Neural cell (in vitro differentiated cells): ENCODE data around the gene CDYL. TPM values are rescaled to one million over a fixed set of nuclear protein-coding genes. Genes with fewer than 3 reads are reported as not detected.
"Not testable (repeated sequence)": the region's sequence is repeated elsewhere in the genome, so short reads cannot be mapped to it uniquely, and the experiment has no call there.

Experiments used
- H2AFZ ChIP-seq: fragments of 200-600, 300-800 bp; sonication (generic), shearing (Covaris generic); 2 replicates; pipeline ENCODE4 v1.6.0; 2014; ENCODE audit warnings: low read depth, mild to moderate bottlenecking, antibody characterized with exemption, low read length, moderate library complexity
- H3F3A ChIP-seq: fragments of 200-600 bp; shearing (Covaris generic); 2 replicates; pipeline ENCODE4 v1.6.1; 2016; ENCODE audit warnings: mild to moderate bottlenecking, moderate library complexity, mixed read lengths, antibody characterized with exemption, low read length; ENCODE audit not compliant: insufficient read depth, poor library complexity, severe bottlenecking
- H3K27ac ChIP-seq: fragments of 200-600, 300-800 bp; sonication (generic), shearing (Covaris generic); 2 replicates; pipeline ENCODE4 v1.5.1; 2014; ENCODE audit warnings: mild to moderate bottlenecking, low read length, moderate library complexity
- H3K27me3 ChIP-seq: fragments of 300-800, 200-600 bp; sonication (generic), shearing (Covaris generic); 2 replicates; pipeline ENCODE4 v1.6.0; 2014; ENCODE audit warnings: mild to moderate bottlenecking, low read depth, low read length, moderate library complexity; ENCODE audit not compliant: insufficient read depth
- H3K36me3 ChIP-seq: fragments of 300-800, 200-600 bp; sonication (generic), shearing (Covaris generic); 2 replicates; pipeline ENCODE4 v1.5.1; 2014; ENCODE audit warnings: mild to moderate bottlenecking, antibody characterized with exemption, low read length, moderate library complexity; ENCODE audit not compliant: insufficient read depth
- H3K4me2 ChIP-seq: fragments of 300-800, 200-600 bp; sonication (generic), shearing (Covaris generic); 2 replicates; pipeline ENCODE4 v1.6.0; 2014; ENCODE audit warnings: mild to moderate bottlenecking, low read length
- H3K4me3 ChIP-seq: fragments of 300-800, 200-600 bp; sonication (generic), shearing (Covaris generic); 2 replicates; pipeline ENCODE4 v1.5.1; 2014; ENCODE audit warnings: mild to moderate bottlenecking, low read length, moderate library complexity
- H3K79me2 ChIP-seq: fragments of 200-600 bp; shearing (Covaris generic); replicated peaks from 2 replicates; pipeline ENCODE4 v1.6.0; 2014; ENCODE audit warnings: mild to moderate bottlenecking, low read length, moderate library complexity; ENCODE audit not compliant: insufficient read depth
- H3K9ac ChIP-seq: fragments of 300-800, 200-600 bp; sonication (generic), shearing (Covaris generic); 2 replicates; pipeline ENCODE4 v1.6.1; 2016; ENCODE audit warnings: mild to moderate bottlenecking, low read length, mixed read lengths
- H3K9me2 ChIP-seq: fragments of 200-600 bp; shearing (Covaris generic); 2 replicates; pipeline ENCODE4 v1.6.1; 2016; ENCODE audit warnings: mild to moderate bottlenecking, low read length, mixed read lengths; ENCODE audit not compliant: insufficient read depth
- H3K9me3 ChIP-seq: fragments of 200-600, 300-800 bp; sonication (generic), shearing (Covaris generic); 2 replicates; pipeline ENCODE4 v1.6.1; 2016; ENCODE audit warnings: mild to moderate bottlenecking, mixed run types, low read length, moderate library complexity, mixed read lengths
- H4K20me1 ChIP-seq: fragments of 200-600 bp; shearing (Covaris generic); 2 replicates; pipeline ENCODE4 v1.6.1; 2016; ENCODE audit warnings: mild to moderate bottlenecking, mixed run types; ENCODE audit not compliant: insufficient read depth
- polyA plus RNA-seq: library from polyadenylated mRNA; depleted of rRNA; stranded (reverse); fragments of >200 nt; gene quantifications from 2 replicates; pipeline ENCODE4 v1.2.3, GENCODE V29; 2014

The CDYL gene
- polyA plus RNA-seq, 1 donor from 2014 or later = 5.2 TPM

DNA sequence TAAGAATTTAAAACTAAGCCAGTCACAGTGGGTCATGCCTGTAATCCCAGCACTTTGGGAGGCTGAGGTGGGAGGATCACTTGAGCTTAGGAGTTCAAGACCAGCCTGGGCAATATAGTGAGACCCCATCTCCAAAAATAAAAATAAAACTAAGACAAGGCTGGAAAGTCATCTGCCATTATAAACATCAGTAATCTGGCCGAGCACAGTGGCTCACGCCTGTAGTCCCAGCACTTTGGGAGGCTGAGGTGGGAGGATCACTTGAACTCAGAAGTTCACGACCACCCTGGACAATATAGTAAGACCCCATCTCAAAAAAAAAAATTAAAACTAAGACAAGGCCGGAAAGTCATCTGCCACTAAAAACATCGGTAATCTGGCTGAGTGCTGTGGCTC is 228.8 kb downstream of the CDYL start:
- not testable (repeated sequence) for H3K9me3 ChIP-seq, H3K27me3 ChIP-seq, H2AFZ ChIP-seq, H3K36me3 ChIP-seq, H3K9me2 ChIP-seq, H3K4me3 ChIP-seq, H3K4me2 ChIP-seq, H3K79me2 ChIP-seq, H3K9ac ChIP-seq, H3K27ac ChIP-seq, H4K20me1 ChIP-seq, H3F3A ChIP-seq

Other genes with a start within 250 kb of the CDYL start
- gene RPP40, start 227.6 kb downstream of the CDYL start, polyA plus RNA-seq = 16.2 and 26.8 TPM in 2 replicates